K562 (cell line): ENCODE results near the gene ZFPM1. TPM values are rescaled to one million over a fixed set of nuclear protein-coding genes. Genes with fewer than 3 reads are reported as not detected.

Experiments used
- ATAC-seq: fragments of 200-7000 bp; cut with Tn5 transposase; 3 replicates; pipeline ENCODE4 v1.9.1; 2020; ENCODE audit warnings: moderate library complexity
- BruUV-seq: library from RNA; stranded (reverse); fragments of 400-500 nt; replicated peaks from 2 replicates; lab custom pipeline; 2021; lab: Mats Ljungman, UMichigan
- CTCF ChIA-PET: fragments of 300-600 bp; formaldehyde crosslinking; extraction: SDS; loops from one replicate; lab custom pipeline; 2021; ENCODE audit warnings: low intra/inter-chr PET ratio; lab: Yijun Ruan, JAX
- POLR2A ChIA-PET: fragments of 300-600, 350-650 bp; sonication (Branson Sonifier 250); formaldehyde crosslinking; extraction: SDS; loops from one replicate; lab custom pipeline; 2021; ENCODE audit warnings: antibody characterized with exemption, inconsistent platforms; lab: Yijun Ruan, JAX
- DNase-seq, 4 experiments: peaks; one replicate each; pipeline versions ENCODE4 v3.0.0 to v3.0.0-alpha.2; 2011 to 2018; ENCODE audit warnings: low spot score in 3 of 4, mixed read lengths in 3 of 4; ENCODE audit errors: extremely low read depth in 1 of 4
- FAIRE-seq: peaks from 2 replicates; lab custom pipeline; 2011; peaks lifted over from hg19 to GRCh38; lab: Jason Lieb, UNC
- H2AFZ ChIP-seq: 2 replicates; pipeline ENCODE4 v1.6.0; 2011; ENCODE audit warnings: low read depth, low read length, control low read depth, inconsistent platforms
- H3K27ac ChIP-seq: fragments of 200-600 bp; 3 replicates; pipeline ENCODE4 v1.8.0; 2011; ENCODE audit warnings: low read depth, mild to moderate bottlenecking, control low read depth, inconsistent platforms, low read length, moderate library complexity, mixed read lengths; ENCODE audit errors: extremely low read depth
- H3K27me3 ChIP-seq, 2 experiments: fragments of 300-600 bp in 1 of 2; 2 replicates in 1 of 2; 3 replicates in 1 of 2; pipeline versions ENCODE4 v1.6.0 to v1.8.0; 2011; ENCODE audit warnings: inconsistent platforms in 2 of 2, low read length in 2 of 2, mild to moderate bottlenecking in 1 of 2, mixed read lengths in 1 of 2, moderate library complexity in 1 of 2; ENCODE audit not compliant: control insufficient read depth in 2 of 2, insufficient read depth in 2 of 2
- H3K36me3 ChIP-seq: fragments of 300-600 bp; 3 replicates; pipeline ENCODE4 v1.8.0; 2011; ENCODE audit warnings: mild to moderate bottlenecking, low read length, inconsistent platforms; ENCODE audit not compliant: control insufficient read depth, insufficient read depth
- H3K4me1 ChIP-seq, 2 experiments: fragments of 200-600 bp in 1 of 2; replicated peaks in 1 of 2; 2 replicates in 1 of 2; 3 replicates in 1 of 2; pipeline versions ENCODE4 v1.5.1 to v1.8.0; 2011; ENCODE audit warnings: inconsistent platforms in 2 of 2, low read length in 2 of 2, mild to moderate bottlenecking in 1 of 2, mixed read lengths in 1 of 2, moderate library complexity in 1 of 2; ENCODE audit not compliant: control insufficient read depth in 2 of 2, insufficient read depth in 2 of 2
- H3K4me2 ChIP-seq: 2 replicates; pipeline ENCODE4 v1.6.1; 2011; ENCODE audit warnings: low read length, control low read depth, inconsistent platforms, mixed read lengths; ENCODE audit not compliant: insufficient read depth
- H3K4me3 ChIP-seq: fragments of 200-600 bp; sonication (generic), shearing (Covaris generic); 2 replicates; pipeline ENCODE4 v1.5.1; 2016; ENCODE audit warnings: control low read depth, inconsistent platforms
- H3K79me2 ChIP-seq: fragments of 200-600 bp; 3 replicates; pipeline ENCODE4 v1.8.0; 2011; ENCODE audit warnings: low read length, inconsistent platforms; ENCODE audit not compliant: control insufficient read depth, insufficient read depth
- H3K9ac ChIP-seq, 2 experiments: 2 replicates each; pipeline versions ENCODE4 v1.6.0 to v1.6.1; 2011; ENCODE audit warnings: low read depth in 2 of 2, low read length in 2 of 2, control low read depth in 1 of 2, inconsistent platforms in 1 of 2, mild to moderate bottlenecking in 1 of 2, mixed read lengths in 1 of 2; ENCODE audit not compliant: insufficient read depth in 1 of 2
- H3K9me1 ChIP-seq: one replicate; pipeline ENCODE4 v1.6.0; 2011; ENCODE audit warnings: inconsistent platforms, mild to moderate bottlenecking, low read length, moderate library complexity; ENCODE audit not compliant: control insufficient read depth, insufficient read depth
- H3K9me3 ChIP-seq: replicated peaks from 2 replicates; pipeline ENCODE4 v1.5.1; 2011; ENCODE audit warnings: low read depth, low read length, inconsistent platforms; ENCODE audit not compliant: control insufficient read depth, insufficient read depth
- H4K20me1 ChIP-seq: replicated peaks from 2 replicates; pipeline ENCODE4 v1.6.1; 2011; ENCODE audit warnings: low read length, inconsistent platforms, mixed read lengths; ENCODE audit not compliant: control insufficient read depth, insufficient read depth
- BRCA1 ChIP-seq, 2 experiments: fragments of 450-650 bp in 1 of 2; sonication (generic) in 1 of 2; formaldehyde crosslinking in 1 of 2; IDR thresholded peaks; 2 replicates each; pipeline versions ENCODE4 v1.5.0 to v1.6.1; 2017 to 2020; ENCODE audit warnings: mild to moderate bottlenecking in 1 of 2, missing genetic modification reagents in 1 of 2
- PML ChIP-seq: IDR thresholded peaks from 2 replicates; pipeline ENCODE4 v1.6.1; 2012; ENCODE audit warnings: low read length, inconsistent platforms
- POLR2G ChIP-seq: fragments of 200-400 bp; formaldehyde crosslinking; IDR thresholded peaks from 2 replicates; pipeline ENCODE4 v1.6.1; 2017; ENCODE audit warnings: low read depth, mild to moderate bottlenecking, antibody characterized with exemption, low read length, moderate library complexity
- XRCC4 ChIP-seq: IDR thresholded peaks from one replicate; pipeline ENCODE4 v1.6.1; 2011; ENCODE audit not compliant: insufficient read depth, insufficient read length; ENCODE audit errors: extremely low read depth
- ZNF436 ChIP-seq: fragments of 250-450, 450-650 bp; sonication (Bioruptor Pico); formaldehyde crosslinking; IDR thresholded peaks from 2 replicates; pipeline ENCODE4 v1.7.0; 2020; ENCODE audit warnings: mild to moderate bottlenecking
- WGBS: fragments of 100-300 bp; shearing (Covaris generic); methylation state at CpG from one replicate; pipeline ENCODE4 v1.1.6; 2016; ENCODE audit warnings: low coverage, mixed read lengths; ENCODE audit not compliant: insufficient coverage; ENCODE audit errors: missing lambda C conversion rate; 5-methylcytosine and 5-hydroxymethylcytosine counted together
- in situ Hi-C: fragments of 300-500 bp; cut with MboI; formaldehyde crosslinking; loops from 4 replicates; pipeline ENCODE4 v1.15.0; 2018; ENCODE audit warnings: inconsistent platforms, mixed read lengths
- intact Hi-C: fragments of 100-400 bp; cut with micrococcal nuclease; formaldehyde crosslinking; loops from 2 replicates; pipeline ENCODE4 v1.14.2; 2022
- polyA plus RNA-seq, 8 experiments: library from polyadenylated mRNA; depleted of rRNA in 4 of 8; stranded (reverse) in 5 of 8; unstranded in 3 of 8; fragments of >200 nt; fragmentation: Nextera tagmentation in 2 of 8; fragmentation: Illumina TruSeq in 1 of 8; extraction: Ambion mirVana in 2 of 8; extraction: Trizol in 1 of 8; gene quantifications; 2 replicates each; pipeline versions ENCODE4 v1.2.1 to v1.2.3, GENCODE V29; 2011 to 2014; ENCODE audit warnings: inconsistent platforms in 1 of 8, missing spikeins in 1 of 8
- total RNA-seq, 7 experiments: library from RNA; depleted of rRNA in 6 of 7; stranded (reverse); fragments of >200 nt in 6 of 7; fragmentation: Illumina TruSeq in 2 of 7; extraction: Trizol in 2 of 7; gene quantifications; 2 replicates each; pipeline versions ENCODE4 v1.2.1 to v1.2.3, GENCODE V29; 2011 to 2021; ENCODE audit warnings: low replicate concordance in 1 of 7

Gene ZFPM1
- total and polyA plus RNA-seq, 9 of the 15 experiments (the other 6 are each of a cell fraction or from before 2014, with no cell fraction given): 0.03 to 35.9 (median 1.4) TPM

DNA sequence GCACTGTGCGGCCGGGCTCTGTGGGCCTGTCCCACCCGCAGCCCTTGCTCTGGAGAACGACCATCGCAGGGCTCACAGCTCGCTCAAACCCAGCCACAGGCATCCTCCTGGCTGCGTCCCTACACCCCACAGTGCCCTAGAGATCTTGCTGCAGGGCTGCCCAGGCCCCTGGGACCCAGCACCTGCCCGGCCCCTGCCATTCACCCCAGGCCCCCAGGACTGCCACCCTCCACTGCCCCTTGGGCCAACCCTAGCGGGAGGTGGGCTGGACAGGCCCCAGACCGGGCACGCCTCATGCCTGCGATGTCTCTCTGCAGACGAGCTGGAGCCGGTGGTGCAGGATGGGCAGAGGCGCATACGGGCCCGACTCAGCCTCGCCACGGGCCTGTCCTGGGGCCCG, 61.0 kb downstream of the ZFPM1 start:
- WGBS: 94% methylated on average over 14 of the region's 20 CpGs
- Histone ChIP-seq H4K20me1 (peaks cover 18% of the 10 kb centered on the region), H3K27me3 (no peaks in the 10 kb centered on the region), H3K4me2 (no peak overlapping the region), H3K4me3 (no peak overlapping the region), H3K27ac (no peak overlapping the region), H3K9ac (no peak overlapping the region), H3K9me3 (no peaks in the 10 kb centered on the region), H3K9me1 (peaks cover 10% of the 10 kb centered on the region), H3K36me3 (peaks cover 48% of the 10 kb centered on the region; the same call in 2 of the 3 replicates), H2AFZ (no peak overlapping the region), H3K4me1 (peaks cover 7 to 70% of the 10 kb centered on the region in 2 experiments), H3K79me2 (peaks cover 14% of the 10 kb centered on the region)
- in situ Hi-C loops: no loop called here
- no peak for ATAC-seq
- ChIA-PET POLR2A (no interaction called here), CTCF (no interaction called here)
- no peak for DNase-seq
- intact Hi-C loops: no loop called here
- BruUV-seq: no TSS peak
- no peak for TF ChIP-seq XRCC4
- TF ChIP-seq ZNF436 (CRISPR knock-in tag): no peak
- no peak for TF ChIP-seq PML
- TF ChIP-seq POLR2G: peak; percentile 62
- TF ChIP-seq BRCA1 (IDR thresholded peaks at IDR 0.05): no peak
- no peak for TF ChIP-seq BRCA1 (CRISPR knock-in tag; IDR thresholded peaks at IDR 0.05)
- FAIRE-seq: no peak
